Measurements from ENCODE around the gene ECE2.

ECE2 gene

DNA sequence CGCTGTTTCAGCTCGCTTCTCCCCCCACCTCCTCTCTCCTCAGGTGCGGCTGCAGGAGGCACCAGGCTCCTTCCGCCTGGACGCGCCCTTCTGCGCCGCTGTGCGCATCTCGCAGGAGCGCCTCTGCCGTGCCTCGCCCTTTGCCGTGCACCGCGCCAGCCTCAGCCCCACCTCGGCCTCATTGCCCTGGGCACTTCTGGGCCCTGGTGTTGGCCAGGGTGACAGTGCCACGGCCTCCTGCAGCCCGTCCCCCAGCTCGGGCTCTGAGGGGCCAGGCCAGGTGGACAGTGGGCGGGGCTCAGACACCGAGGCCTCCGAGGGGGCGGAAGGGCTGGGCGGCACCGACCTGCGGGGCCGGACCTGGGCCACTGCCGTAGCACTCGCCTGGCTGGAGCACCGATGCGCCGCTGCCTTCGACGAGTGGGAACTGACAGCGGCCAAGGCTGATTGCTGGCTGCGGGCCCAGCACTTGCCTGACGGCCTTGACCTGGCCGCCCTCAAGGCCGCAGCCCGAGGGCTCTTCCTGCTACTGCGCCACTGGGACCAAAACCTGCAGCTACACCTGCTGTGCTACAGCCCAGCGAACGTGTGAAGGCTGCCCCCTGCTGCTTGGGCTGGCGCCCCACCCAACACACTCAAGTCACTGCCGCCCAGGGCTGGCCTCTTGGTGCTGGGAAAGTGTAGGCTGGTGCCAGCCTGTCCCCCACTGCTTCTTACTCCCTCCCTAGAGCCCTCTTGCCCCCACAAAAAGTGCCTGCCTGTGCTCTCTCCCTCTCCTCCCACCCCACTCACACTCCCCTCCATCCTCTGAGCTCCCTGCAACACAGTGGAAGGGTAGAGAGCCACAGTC, 34.1 kb upstream of the ECE2 start:
- no peak for DNase-seq (ENCODE audit: low read depth)
- no peaks in the 10 kb centered on the region for H3K4me1 ChIP-seq (ENCODE audit: control insufficient read depth, insufficient read depth, low read length)

GRCh38 chr3:184242297-184242685, 33.5 kb upstream of the ECE2 start:
- H3K4me1 ChIP-seq (ENCODE audit: control insufficient read depth, insufficient read depth, low read length) = no peaks in the 10 kb centered on the region
- peaks cover 15% of the 10 kb centered on the region for H3K27me3 ChIP-seq (replicated peaks; ENCODE audit: control insufficient read depth, insufficient read depth, low read length)
- DNase-seq (ENCODE audit: low read depth) = no peak
- H3K4me3 ChIP-seq (ENCODE audit: low read length) = no peak overlapping the region
- peaks cover 36% of the 10 kb centered on the region for H3K36me3 ChIP-seq (ENCODE audit: control insufficient read depth, insufficient read depth, low read length, severe bottlenecking)
- H3K9me3 ChIP-seq (ENCODE audit: control insufficient read depth, low read length) = no peaks in the 10 kb centered on the region
- H3K9ac ChIP-seq (ENCODE audit: low read length) = no peak overlapping the region

More for the DNA sequence above, 34.1 kb upstream of the ECE2 start:
- Histone ChIP-seq H3K4me3 (ENCODE audit: low read length) (no peak overlapping the region), H3K9me3 (ENCODE audit: control insufficient read depth, low read length) (no peaks in the 10 kb centered on the region), H3K27me3 (replicated peaks; ENCODE audit: control insufficient read depth, insufficient read depth, low read length) (peaks cover 15% of the 10 kb centered on the region), H3K36me3 (ENCODE audit: control insufficient read depth, insufficient read depth, low read length, severe bottlenecking) (peaks cover 36% of the 10 kb centered on the region), H3K9ac (ENCODE audit: low read length) (no peak overlapping the region)

- peaks cover 10% of the 10 kb centered on the region for H3K4me1 ChIP-seq (ENCODE audit: control insufficient read depth, insufficient read depth, low read length)
- H3K36me3 ChIP-seq (ENCODE audit: control insufficient read depth, insufficient read depth, low read length, severe bottlenecking) = peaks cover 19% of the 10 kb centered on the region
- DNase-seq (ENCODE audit: low read depth) = peak; percentile 95
Measured at GRCh38 chr3:184248454-184249411, 27.1 kb upstream of the ECE2 start, which contains the start of gene ALG3. ALG3 (minus strand) TSS chr3:184248962; CDS start chr3:184248940, 22 bp downstream.

GRCh38 chr3:184249412-184250166, 26.2 kb upstream of the ECE2 start, which contains the start of gene EEF1AKMT4:
EEF1AKMT4 (plus strand) TSS chr3:184249672; CDS start chr3:184249695, 23 bp downstream.
- Histone ChIP-seq H3K4me3 (ENCODE audit: low read length) (peak within 1 kb of the TSS; percentile 98), H3K4me1 (ENCODE audit: control insufficient read depth, insufficient read depth, low read length) (peaks cover 10% of the 10 kb centered on the region), H3K36me3 (ENCODE audit: control insufficient read depth, insufficient read depth, low read length, severe bottlenecking) (peaks cover 11% of the 10 kb centered on the region), H3K27me3 (replicated peaks; ENCODE audit: control insufficient read depth, insufficient read depth, low read length) (no peaks in the 10 kb centered on the region), H3K9ac (ENCODE audit: low read length) (peak within 1 kb of the TSS; percentile 95), H3K9me3 (ENCODE audit: control insufficient read depth, low read length) (no peaks in the 10 kb centered on the region)
- DNase-seq (ENCODE audit: low read depth) = peak; percentile 98

More at GRCh38 chr3:184248454-184249411, 27.1 kb upstream of the ECE2 start, which contains the start of gene ALG3:
- H3K9me3 ChIP-seq (ENCODE audit: control insufficient read depth, low read length) = no peaks in the 10 kb centered on the region
- H3K4me3 ChIP-seq (ENCODE audit: low read length) = peak within 1 kb of the TSS; percentile 98
- H3K9ac ChIP-seq (ENCODE audit: low read length) = peak within 1 kb of the TSS; percentile 95
- H3K27me3 ChIP-seq (replicated peaks; ENCODE audit: control insufficient read depth, insufficient read depth, low read length) = no peaks in the 10 kb centered on the region

DNA sequence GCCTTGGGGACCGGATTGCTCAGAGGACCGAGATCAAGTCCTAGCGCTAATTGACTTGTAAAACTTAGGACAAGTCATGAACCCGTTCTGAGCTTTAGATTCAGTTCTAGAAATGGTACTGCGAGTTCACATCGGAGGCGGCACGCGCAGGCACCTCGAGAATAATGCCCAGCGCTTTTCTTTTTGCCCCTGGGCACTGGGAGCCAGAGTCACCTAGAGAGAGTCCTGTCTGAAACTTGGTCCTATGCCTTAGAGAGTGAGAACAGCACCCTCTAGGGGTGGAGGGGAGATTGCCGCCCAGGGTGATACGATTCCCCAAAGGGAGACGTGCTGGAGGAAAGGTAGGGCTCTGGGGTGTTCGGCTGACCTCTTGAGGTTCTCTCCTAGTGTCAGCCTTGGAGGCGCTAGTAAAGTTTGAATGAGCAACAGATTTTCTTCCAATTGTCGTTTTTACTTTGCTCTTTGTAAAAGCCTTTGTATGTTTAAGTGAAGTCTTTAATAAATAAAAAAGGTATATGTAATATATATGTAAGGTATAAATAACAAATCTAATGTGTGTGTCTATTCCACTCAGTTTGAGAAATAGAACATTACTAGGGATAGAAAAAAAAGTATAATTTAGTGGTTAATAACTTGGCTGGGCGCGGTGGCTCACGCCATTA, 25.5 kb upstream of the ECE2 start:
- H3K27me3 ChIP-seq (replicated peaks; ENCODE audit: control insufficient read depth, insufficient read depth, low read length) = no peaks in the 10 kb centered on the region
- DNase-seq (ENCODE audit: low read depth) = peak; percentile 97
- no peaks in the 10 kb centered on the region for H3K9me3 ChIP-seq (ENCODE audit: control insufficient read depth, low read length)
- H3K9ac ChIP-seq (ENCODE audit: low read length) = peak overlapping the region; percentile 95
- peaks cover 4% of the 10 kb centered on the region for H3K36me3 ChIP-seq (ENCODE audit: control insufficient read depth, insufficient read depth, low read length, severe bottlenecking)
- peaks cover 10% of the 10 kb centered on the region for H3K4me1 ChIP-seq (ENCODE audit: control insufficient read depth, insufficient read depth, low read length)
- peak overlapping the region; percentile 98 for H3K4me3 ChIP-seq (ENCODE audit: low read length)

DNA sequence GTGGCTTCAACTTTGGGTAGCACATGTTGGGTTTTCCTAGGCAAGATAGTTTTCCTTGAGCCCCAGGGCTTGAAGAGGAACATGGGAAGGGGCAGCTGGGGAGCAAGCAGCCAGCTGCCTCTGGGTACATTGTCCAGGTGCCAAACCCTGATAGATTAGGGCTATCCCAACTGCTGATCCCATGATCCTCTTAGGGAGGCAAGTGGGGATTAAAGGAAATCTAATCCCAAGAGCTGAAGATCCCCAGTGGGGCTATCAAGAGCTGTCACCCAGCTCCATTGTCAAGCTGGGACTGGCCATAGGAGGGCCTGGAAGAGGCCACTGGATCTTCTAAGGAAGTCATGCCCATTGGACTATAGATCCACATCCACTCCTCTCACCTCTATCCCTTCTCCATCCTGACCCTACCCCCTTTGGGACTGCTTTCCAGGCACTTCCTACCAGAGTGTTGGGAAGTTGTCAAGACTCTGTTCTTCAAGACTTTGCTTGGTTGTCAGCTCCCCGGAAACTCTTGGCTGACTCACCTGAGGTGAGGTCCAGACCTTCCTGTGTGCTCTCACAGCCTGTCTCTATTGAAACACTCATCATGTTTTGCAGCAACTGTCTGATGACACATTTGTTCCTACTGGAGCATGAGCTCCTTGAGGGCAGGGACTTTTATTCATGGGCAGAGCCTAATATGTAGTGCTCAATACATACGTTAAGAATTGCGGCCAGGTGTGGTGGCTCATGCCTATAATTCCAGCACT, 20.4 kb upstream of the ECE2 start:
- Histone ChIP-seq H3K4me3 (ENCODE audit: low read length) (no peak overlapping the region), H3K9ac (ENCODE audit: low read length) (no peak overlapping the region), H3K4me1 (ENCODE audit: control insufficient read depth, insufficient read depth, low read length) (peaks cover 3% of the 10 kb centered on the region), H3K9me3 (ENCODE audit: control insufficient read depth, low read length) (no peaks in the 10 kb centered on the region), H3K27me3 (replicated peaks; ENCODE audit: control insufficient read depth, insufficient read depth, low read length) (no peaks in the 10 kb centered on the region), H3K36me3 (ENCODE audit: control insufficient read depth, insufficient read depth, low read length, severe bottlenecking) (no peaks in the 10 kb centered on the region)
- DNase-seq (ENCODE audit: low read depth) = no peak

GRCh38 chr3:184257083-184257915, 18.5 kb upstream of the ECE2 start:
- peaks cover 10% of the 10 kb centered on the region for H3K4me1 ChIP-seq (ENCODE audit: control insufficient read depth, insufficient read depth, low read length)
- H3K27me3 ChIP-seq (replicated peaks; ENCODE audit: control insufficient read depth, insufficient read depth, low read length) = no peaks in the 10 kb centered on the region
- no peak for DNase-seq (ENCODE audit: low read depth)
- H3K36me3 ChIP-seq (ENCODE audit: control insufficient read depth, insufficient read depth, low read length, severe bottlenecking) = no peaks in the 10 kb centered on the region
- no peak overlapping the region for H3K4me3 ChIP-seq (ENCODE audit: low read length)
- H3K9ac ChIP-seq (ENCODE audit: low read length) = no peak overlapping the region
- H3K9me3 ChIP-seq (ENCODE audit: control insufficient read depth, low read length) = no peaks in the 10 kb centered on the region

GRCh38 chr3:184258926-184259325, 16.9 kb upstream of the ECE2 start:
- no peak for DNase-seq (ENCODE audit: low read depth)
- Histone ChIP-seq H3K4me1 (ENCODE audit: control insufficient read depth, insufficient read depth, low read length) (peaks cover 10% of the 10 kb centered on the region), H3K27me3 (replicated peaks; ENCODE audit: control insufficient read depth, insufficient read depth, low read length) (peaks cover 6% of the 10 kb centered on the region), H3K36me3 (ENCODE audit: control insufficient read depth, insufficient read depth, low read length, severe bottlenecking) (no peaks in the 10 kb centered on the region), H3K4me3 (ENCODE audit: low read length) (no peak overlapping the region), H3K9me3 (ENCODE audit: control insufficient read depth, low read length) (no peaks in the 10 kb centered on the region), H3K9ac (ENCODE audit: low read length) (no peak overlapping the region)

DNA sequence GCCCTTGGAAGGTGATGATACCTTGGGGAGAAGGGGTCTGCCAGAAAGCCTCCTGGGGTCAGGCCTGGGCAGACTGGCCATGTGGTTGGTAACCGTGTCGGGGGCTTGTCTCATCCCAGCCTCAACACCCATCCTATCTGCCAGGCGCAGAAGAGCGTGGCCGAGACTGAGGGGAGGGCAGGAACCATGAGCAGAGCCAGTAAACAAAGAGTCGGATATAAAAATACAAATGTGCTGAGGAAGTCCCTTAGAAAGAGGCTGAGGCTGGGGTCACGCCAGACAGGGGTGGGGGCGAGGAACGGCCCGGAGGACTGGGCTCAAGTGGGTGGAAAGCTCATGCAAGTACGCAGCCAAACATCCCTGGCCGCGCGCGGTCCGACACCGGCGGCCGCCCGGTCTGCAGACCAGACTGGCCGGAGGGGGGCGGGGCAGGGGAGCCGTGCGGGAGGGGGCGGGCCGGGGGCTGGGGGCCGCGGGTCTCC, 16.4 kb upstream of the ECE2 start:
- Histone ChIP-seq H3K9ac (ENCODE audit: low read length) (no peak overlapping the region), H3K4me3 (ENCODE audit: low read length) (no peak overlapping the region), H3K27me3 (replicated peaks; ENCODE audit: control insufficient read depth, insufficient read depth, low read length) (peaks cover 6% of the 10 kb centered on the region), H3K4me1 (ENCODE audit: control insufficient read depth, insufficient read depth, low read length) (peaks cover 10% of the 10 kb centered on the region), H3K9me3 (ENCODE audit: control insufficient read depth, low read length) (no peaks in the 10 kb centered on the region), H3K36me3 (ENCODE audit: control insufficient read depth, insufficient read depth, low read length, severe bottlenecking) (no peaks in the 10 kb centered on the region)
- DNase-seq (ENCODE audit: low read depth) = no peak
